HEK293 (cell line): ENCODE measurements around the gene NUB1.

Experiments used
- CTCF ChIP-seq: fragments of 450-650 bp; formaldehyde crosslinking; IDR thresholded peaks from 2 replicates; pipeline ENCODE4 v1.5.1; 2016; ENCODE audit warnings: missing biosample characterization, missing genetic modification characterization
- OSR2 ChIP-seq: fragments of 450-650 bp; formaldehyde crosslinking; IDR thresholded peaks from 2 replicates; pipeline ENCODE4 v1.5.1; 2016; ENCODE audit warnings: missing biosample characterization, missing genetic modification characterization
- PATZ1 ChIP-seq: fragments of 450-650 bp; formaldehyde crosslinking; IDR thresholded peaks from 2 replicates; pipeline ENCODE4 v1.5.1; 2016; ENCODE audit warnings: missing biosample characterization, missing genetic modification characterization
- PRDM10 ChIP-seq: fragments of 450-650 bp; formaldehyde crosslinking; IDR thresholded peaks from 2 replicates; pipeline ENCODE4 v1.5.1; 2016; ENCODE audit warnings: missing biosample characterization, missing genetic modification characterization
- SETDB1 ChIP-seq: IDR thresholded peaks from one replicate; pipeline ENCODE4 v1.6.1; 2017; ENCODE audit warnings: mild to moderate bottlenecking, low read length, moderate library complexity, mixed read lengths; ENCODE audit not compliant: insufficient read length
- SP2 ChIP-seq: fragments of 450-650 bp; formaldehyde crosslinking; IDR thresholded peaks from 2 replicates; pipeline ENCODE4 v1.5.1; 2016; ENCODE audit warnings: missing biosample characterization, missing genetic modification characterization
- ZBTB7A ChIP-seq: fragments of 450-650 bp; formaldehyde crosslinking; IDR thresholded peaks from 2 replicates; pipeline ENCODE4 v1.5.1; 2016; ENCODE audit warnings: low read depth, missing biosample characterization, missing genetic modification characterization
- ZBTB8A ChIP-seq: fragments of 450-650 bp; formaldehyde crosslinking; IDR thresholded peaks from 2 replicates; pipeline ENCODE4 v1.5.1; 2016; ENCODE audit warnings: missing biosample characterization, missing genetic modification characterization
- ZIC2 ChIP-seq: fragments of 450-650 bp; formaldehyde crosslinking; IDR thresholded peaks from 2 replicates; pipeline ENCODE4 v1.5.1; 2016; ENCODE audit warnings: missing biosample characterization, missing genetic modification characterization
- ZNF121 ChIP-seq: fragments of 450-650 bp; formaldehyde crosslinking; IDR thresholded peaks from 2 replicates; pipeline ENCODE4 v1.5.1; 2016; ENCODE audit warnings: missing biosample characterization, missing genetic modification characterization
- ZNF138 ChIP-seq: fragments of 450-650 bp; formaldehyde crosslinking; IDR thresholded peaks from 2 replicates; pipeline ENCODE4 v1.5.1; 2016; ENCODE audit warnings: missing biosample characterization, missing genetic modification characterization, borderline replicate concordance
- ZNF169 ChIP-seq: fragments of 450-650 bp; formaldehyde crosslinking; IDR thresholded peaks from 2 replicates; pipeline ENCODE4 v1.5.1; 2016; ENCODE audit warnings: missing biosample characterization, missing genetic modification characterization
- ZNF202 ChIP-seq: fragments of 450-650 bp; formaldehyde crosslinking; IDR thresholded peaks from 2 replicates; pipeline ENCODE4 v1.5.1; 2016; ENCODE audit warnings: missing biosample characterization, missing genetic modification characterization, borderline replicate concordance
- ZNF239 ChIP-seq: fragments of 450-650 bp; formaldehyde crosslinking; IDR thresholded peaks from 2 replicates; pipeline ENCODE4 v1.5.1; 2016; ENCODE audit warnings: missing biosample characterization, missing genetic modification characterization
- ZNF311 ChIP-seq: fragments of 450-650 bp; formaldehyde crosslinking; IDR thresholded peaks from 2 replicates; pipeline ENCODE4 v1.5.1; 2017; ENCODE audit warnings: missing biosample characterization, missing genetic modification characterization, borderline replicate concordance
- ZNF423 ChIP-seq: fragments of 450-650 bp; formaldehyde crosslinking; IDR thresholded peaks from 2 replicates; pipeline ENCODE4 v1.5.1; 2016; ENCODE audit warnings: missing biosample characterization, missing genetic modification characterization
- ZNF473 ChIP-seq: fragments of 450-650 bp; formaldehyde crosslinking; IDR thresholded peaks from 2 replicates; pipeline ENCODE4 v1.5.1; 2017; ENCODE audit warnings: missing biosample characterization, missing genetic modification characterization
- ZNF530 ChIP-seq: fragments of 450-650 bp; formaldehyde crosslinking; IDR thresholded peaks from 2 replicates; pipeline ENCODE4 v1.5.1; 2016; ENCODE audit warnings: low read depth, missing biosample characterization, missing genetic modification characterization
- ZNF664 ChIP-seq: fragments of 450-650 bp; formaldehyde crosslinking; IDR thresholded peaks from 2 replicates; pipeline ENCODE4 v1.5.1; 2016; ENCODE audit warnings: missing biosample characterization, missing genetic modification characterization
- ZNF792 ChIP-seq: fragments of 450-650 bp; formaldehyde crosslinking; IDR thresholded peaks from 2 replicates; pipeline ENCODE4 v1.5.1; 2016; ENCODE audit warnings: missing biosample characterization, missing genetic modification characterization
- ZSCAN23 ChIP-seq: fragments of 450-650 bp; formaldehyde crosslinking; IDR thresholded peaks from 2 replicates; pipeline ENCODE4 v1.5.1; 2016; ENCODE audit warnings: missing biosample characterization, missing genetic modification characterization
- TF ChIP-seq, protein P1 (sequence below): fragments of 450-650 bp; formaldehyde crosslinking; IDR thresholded peaks from 2 replicates; pipeline ENCODE4 v1.5.1; 2016; ENCODE audit warnings: missing biosample characterization, missing genetic modification characterization, borderline replicate concordance
- TF ChIP-seq, protein P2 (sequence below): fragments of 450-650 bp; formaldehyde crosslinking; IDR thresholded peaks from 2 replicates; pipeline ENCODE4 v1.5.1; 2016; ENCODE audit warnings: missing biosample characterization, missing genetic modification characterization
- TF ChIP-seq, protein P3 (sequence below): fragments of 450-650 bp; formaldehyde crosslinking; optimal IDR thresholded peaks from 2 replicates; pipeline ENCODE3; 2016; ENCODE audit warnings: missing biosample characterization, mild to moderate bottlenecking, missing genetic modification characterization

NUB1 gene

DNA sequence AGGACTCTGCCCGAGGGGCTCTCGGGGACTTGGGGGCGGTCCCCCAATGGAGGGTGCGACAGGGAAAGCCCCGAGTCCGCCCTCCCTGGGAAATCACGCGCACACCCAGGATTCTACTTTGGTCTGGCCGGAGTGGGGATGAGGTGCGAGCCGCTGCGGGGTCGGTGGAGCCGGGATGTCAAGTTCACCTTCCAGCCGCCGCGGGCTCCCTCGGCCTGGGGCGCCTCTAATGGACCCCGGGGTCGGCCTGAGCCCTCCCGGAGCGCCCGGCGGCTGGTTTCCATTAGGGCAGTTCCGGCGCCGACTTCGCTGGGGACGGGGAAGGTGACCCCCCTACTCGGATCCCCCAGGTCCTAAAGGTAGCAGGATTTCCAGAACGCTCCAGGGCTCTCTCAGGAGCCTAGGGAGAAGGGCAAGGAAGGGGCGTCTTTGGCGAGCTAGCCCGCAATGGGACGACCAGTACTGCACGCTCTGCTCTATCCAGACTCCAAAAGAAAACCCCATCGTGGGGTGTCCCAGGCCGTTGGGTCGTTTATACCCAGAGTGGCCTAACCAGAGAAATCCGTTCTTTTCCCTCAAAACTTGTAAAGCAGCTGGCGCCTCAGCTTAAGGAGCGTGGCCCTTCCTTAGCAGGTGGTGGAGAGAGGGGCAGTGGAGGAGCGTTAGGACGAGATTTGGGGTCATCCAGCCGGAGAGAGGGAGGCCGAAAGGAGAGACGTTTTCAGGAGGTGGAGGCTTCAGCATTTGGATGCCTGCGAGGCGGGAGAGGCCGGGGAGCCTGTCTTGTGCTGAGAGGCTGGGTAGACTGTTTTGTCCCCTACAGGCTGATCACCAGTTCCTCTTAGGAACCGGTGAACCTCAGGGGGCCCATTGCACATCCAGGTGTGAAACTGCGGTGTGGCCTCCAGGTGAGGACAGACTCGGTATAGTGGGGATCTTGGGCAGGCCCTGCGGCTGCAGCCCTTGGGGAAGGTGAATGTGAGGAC lies 69.1 kb downstream of the NUB1 start (continued):
- no peak for TF ChIP-seq CTCF (tag by site-specific recombination)
- no peak for TF ChIP-seq ZNF311
- no peak for TF ChIP-seq ZSCAN23 (tag by site-specific recombination)
- TF ChIP-seq ZNF202 = no peak
- TF ChIP-seq SP2 (tag by site-specific recombination) = 0 out of 2 replicates have a peak, but pooled peaks have one; percentile 8
- TF ChIP-seq SETDB1 = no peak
- TF ChIP-seq PATZ1 (tag by site-specific recombination) = 0 out of 2 replicates have a peak, but pooled peaks have one; percentile 47
- TF ChIP-seq ZNF664 = no peak
- TF ChIP-seq, protein P1, sequence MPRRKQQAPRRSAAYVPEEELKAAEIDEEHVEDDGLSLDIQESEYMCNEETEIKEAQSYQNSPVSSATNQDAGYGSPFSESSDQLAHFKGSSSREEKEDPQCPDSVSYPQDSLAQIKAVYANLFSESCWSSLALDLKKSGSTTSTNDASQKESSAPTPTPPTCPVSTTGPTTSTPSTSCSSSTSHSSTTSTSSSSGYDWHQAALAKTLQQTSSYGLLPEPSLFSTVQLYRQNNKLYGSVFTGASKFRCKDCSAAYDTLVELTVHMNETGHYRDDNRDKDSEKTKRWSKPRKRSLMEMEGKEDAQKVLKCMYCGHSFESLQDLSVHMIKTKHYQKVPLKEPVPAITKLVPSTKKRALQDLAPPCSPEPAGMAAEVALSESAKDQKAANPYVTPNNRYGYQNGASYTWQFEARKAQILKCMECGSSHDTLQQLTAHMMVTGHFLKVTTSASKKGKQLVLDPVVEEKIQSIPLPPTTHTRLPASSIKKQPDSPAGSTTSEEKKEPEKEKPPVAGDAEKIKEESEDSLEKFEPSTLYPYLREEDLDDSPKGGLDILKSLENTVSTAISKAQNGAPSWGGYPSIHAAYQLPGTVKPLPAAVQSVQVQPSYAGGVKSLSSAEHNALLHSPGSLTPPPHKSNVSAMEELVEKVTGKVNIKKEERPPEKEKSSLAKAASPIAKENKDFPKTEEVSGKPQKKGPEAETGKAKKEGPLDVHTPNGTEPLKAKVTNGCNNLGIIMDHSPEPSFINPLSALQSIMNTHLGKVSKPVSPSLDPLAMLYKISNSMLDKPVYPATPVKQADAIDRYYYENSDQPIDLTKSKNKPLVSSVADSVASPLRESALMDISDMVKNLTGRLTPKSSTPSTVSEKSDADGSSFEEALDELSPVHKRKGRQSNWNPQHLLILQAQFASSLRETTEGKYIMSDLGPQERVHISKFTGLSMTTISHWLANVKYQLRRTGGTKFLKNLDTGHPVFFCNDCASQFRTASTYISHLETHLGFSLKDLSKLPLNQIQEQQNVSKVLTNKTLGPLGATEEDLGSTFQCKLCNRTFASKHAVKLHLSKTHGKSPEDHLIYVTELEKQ (tag by site-specific recombination) = 0 out of 2 replicates have a peak, but pooled peaks have one; percentile 17
- 0 out of 2 replicates have a peak, but pooled peaks have one; percentile 46 for TF ChIP-seq ZBTB7A (tag by site-specific recombination)
- TF ChIP-seq ZNF121 (tag by site-specific recombination) = no peak
- peak; percentile 96 for TF ChIP-seq ZNF423 (tag by site-specific recombination)
- no peak for TF ChIP-seq ZNF169 (tag by site-specific recombination)
- no peak for TF ChIP-seq ZNF792
- TF ChIP-seq ZIC2 (tag by site-specific recombination) = peak; percentile 72
- TF ChIP-seq OSR2 = no peak
- TF ChIP-seq ZNF239 (tag by site-specific recombination) = no peak
- TF ChIP-seq, protein P2, sequence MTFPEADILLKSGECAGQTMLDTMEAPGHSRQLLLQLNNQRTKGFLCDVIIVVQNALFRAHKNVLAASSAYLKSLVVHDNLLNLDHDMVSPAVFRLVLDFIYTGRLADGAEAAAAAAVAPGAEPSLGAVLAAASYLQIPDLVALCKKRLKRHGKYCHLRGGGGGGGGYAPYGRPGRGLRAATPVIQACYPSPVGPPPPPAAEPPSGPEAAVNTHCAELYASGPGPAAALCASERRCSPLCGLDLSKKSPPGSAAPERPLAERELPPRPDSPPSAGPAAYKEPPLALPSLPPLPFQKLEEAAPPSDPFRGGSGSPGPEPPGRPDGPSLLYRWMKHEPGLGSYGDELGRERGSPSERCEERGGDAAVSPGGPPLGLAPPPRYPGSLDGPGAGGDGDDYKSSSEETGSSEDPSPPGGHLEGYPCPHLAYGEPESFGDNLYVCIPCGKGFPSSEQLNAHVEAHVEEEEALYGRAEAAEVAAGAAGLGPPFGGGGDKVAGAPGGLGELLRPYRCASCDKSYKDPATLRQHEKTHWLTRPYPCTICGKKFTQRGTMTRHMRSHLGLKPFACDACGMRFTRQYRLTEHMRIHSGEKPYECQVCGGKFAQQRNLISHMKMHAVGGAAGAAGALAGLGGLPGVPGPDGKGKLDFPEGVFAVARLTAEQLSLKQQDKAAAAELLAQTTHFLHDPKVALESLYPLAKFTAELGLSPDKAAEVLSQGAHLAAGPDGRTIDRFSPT (tag by site-specific recombination) = no peak
- peak; percentile 91 for TF ChIP-seq ZBTB8A (tag by site-specific recombination)
- TF ChIP-seq ZNF473 (tag by site-specific recombination) = no peak
- TF ChIP-seq ZNF138 (tag by site-specific recombination) = no peak
- peak; percentile 80 for TF ChIP-seq PRDM10 (tag by site-specific recombination)
- no peak for TF ChIP-seq ZNF530
- TF ChIP-seq, protein P3, sequence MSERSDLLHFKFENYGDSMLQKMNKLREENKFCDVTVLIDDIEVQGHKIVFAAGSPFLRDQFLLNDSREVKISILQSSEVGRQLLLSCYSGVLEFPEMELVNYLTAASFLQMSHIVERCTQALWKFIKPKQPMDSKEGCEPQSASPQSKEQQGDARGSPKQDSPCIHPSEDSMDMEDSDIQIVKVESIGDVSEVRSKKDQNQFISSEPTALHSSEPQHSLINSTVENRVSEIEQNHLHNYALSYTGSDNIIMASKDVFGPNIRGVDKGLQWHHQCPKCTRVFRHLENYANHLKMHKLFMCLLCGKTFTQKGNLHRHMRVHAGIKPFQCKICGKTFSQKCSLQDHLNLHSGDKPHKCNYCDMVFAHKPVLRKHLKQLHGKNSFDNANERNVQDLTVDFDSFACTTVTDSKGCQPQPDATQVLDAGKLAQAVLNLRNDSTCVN (tag by site-specific recombination) = peak; percentile 51
